Progenitor cell of endocrine pancreas (in vitro differentiated cells): ENCODE results near the gene OR9G4. TPM values are rescaled to one million over a fixed set of nuclear protein-coding genes. Genes with fewer than 3 reads are reported as not detected.

Experiments used
- DNase-seq: peaks from one replicate; pipeline ENCODE4 v3.0.0; 2021; ENCODE audit warnings: low spot score; ENCODE audit not compliant: unreplicated experiment
- H3K27ac Mint-ChIP-seq: 2 replicates; pipeline ENCODE4 v1.8.0; 2021; ENCODE audit warnings: mild to moderate bottlenecking, moderate library complexity, mixed read lengths
- H3K27me3 Mint-ChIP-seq: 2 replicates; pipeline ENCODE4 v1.8.0; 2021; ENCODE audit warnings: mixed read lengths
- H3K36me3 Mint-ChIP-seq: 2 replicates; pipeline ENCODE4 v1.8.0; 2022; ENCODE audit warnings: mixed read lengths; ENCODE audit not compliant: insufficient read depth
- H3K4me1 Mint-ChIP-seq: 2 replicates; pipeline ENCODE4 v1.8.0; 2021; ENCODE audit warnings: low read depth, mixed read lengths
- H3K4me3 Mint-ChIP-seq: 2 replicates; pipeline ENCODE4 v1.8.0; 2021; ENCODE audit warnings: low read depth, mild to moderate bottlenecking, moderate library complexity, mixed read lengths
- H3K9me3 Mint-ChIP-seq: 2 replicates; pipeline ENCODE4 v1.8.0; 2021; ENCODE audit warnings: low read depth, mixed read lengths
- microRNA-seq: library from miRNA; unstranded; fragments of <30 nt; microRNA quantifications from one replicate; pipeline ENCODE4 v1.1.0, GENCODE V29; 2020; ENCODE audit warnings: borderline number of aligned reads; ENCODE audit not compliant: unreplicated experiment
- total RNA-seq: library from RNA; stranded (reverse); gene quantifications from 2 replicates; pipeline ENCODE4 v1.2.1, GENCODE V29; 2021
- TF ChIP-seq, protein P1 (sequence below): fragments of 200-600 bp; sonication (generic); IDR thresholded peaks from one replicate; pipeline ENCODE4 v1.5.0; 2021; ENCODE audit warnings: antibody characterized with exemption, mild to moderate bottlenecking; ENCODE audit not compliant: unreplicated experiment

Gene OR9G4
- total RNA-seq, 1 donor from 2014 or later: not detected

GRCh38 chr11:56700242-56700913 lies 48.1 kb downstream of the OR9G4 start:
- H3K4me1 Mint-ChIP-seq: no peaks in the 10 kb centered on the region
- no peaks in the 10 kb centered on the region for H3K27me3 Mint-ChIP-seq
- DNase-seq: no peak
- no peaks in the 10 kb centered on the region for H3K9me3 Mint-ChIP-seq
- H3K4me3 Mint-ChIP-seq: no peak overlapping the region
- TF ChIP-seq, protein P1, sequence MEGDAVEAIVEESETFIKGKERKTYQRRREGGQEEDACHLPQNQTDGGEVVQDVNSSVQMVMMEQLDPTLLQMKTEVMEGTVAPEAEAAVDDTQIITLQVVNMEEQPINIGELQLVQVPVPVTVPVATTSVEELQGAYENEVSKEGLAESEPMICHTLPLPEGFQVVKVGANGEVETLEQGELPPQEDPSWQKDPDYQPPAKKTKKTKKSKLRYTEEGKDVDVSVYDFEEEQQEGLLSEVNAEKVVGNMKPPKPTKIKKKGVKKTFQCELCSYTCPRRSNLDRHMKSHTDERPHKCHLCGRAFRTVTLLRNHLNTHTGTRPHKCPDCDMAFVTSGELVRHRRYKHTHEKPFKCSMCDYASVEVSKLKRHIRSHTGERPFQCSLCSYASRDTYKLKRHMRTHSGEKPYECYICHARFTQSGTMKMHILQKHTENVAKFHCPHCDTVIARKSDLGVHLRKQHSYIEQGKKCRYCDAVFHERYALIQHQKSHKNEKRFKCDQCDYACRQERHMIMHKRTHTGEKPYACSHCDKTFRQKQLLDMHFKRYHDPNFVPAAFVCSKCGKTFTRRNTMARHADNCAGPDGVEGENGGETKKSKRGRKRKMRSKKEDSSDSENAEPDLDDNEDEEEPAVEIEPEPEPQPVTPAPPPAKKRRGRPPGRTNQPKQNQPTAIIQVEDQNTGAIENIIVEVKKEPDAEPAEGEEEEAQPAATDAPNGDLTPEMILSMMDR: no peak
- H3K36me3 Mint-ChIP-seq: no peaks in the 10 kb centered on the region
- no peak overlapping the region for H3K27ac Mint-ChIP-seq

DNA sequence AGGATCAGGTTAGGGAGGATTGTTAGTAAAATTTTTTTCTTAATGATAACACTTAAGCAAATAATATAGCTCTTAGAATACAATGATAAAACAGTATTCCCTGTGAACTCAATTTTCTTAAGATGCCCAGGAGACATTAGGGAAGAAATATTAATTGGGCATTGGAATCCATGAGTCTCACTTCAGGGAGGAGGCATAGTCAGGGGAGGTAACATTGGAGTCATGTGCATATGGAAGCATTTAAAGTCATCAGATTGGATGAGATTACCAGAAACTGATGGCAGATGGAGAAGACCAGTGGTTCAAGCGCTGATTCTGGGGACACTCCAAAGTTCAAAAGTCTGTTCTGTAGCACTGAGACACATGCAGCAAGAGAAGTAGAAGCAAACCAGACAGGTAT lies 49.7 kb downstream of the OR9G4 start, which contains the start of gene OR9G1:
TSS of gene OR9G1 (plus strand) at position 301 of the 400 bp plus-strand sequence. CDS start 1,293 bp downstream, outside the sequence.
- DNase-seq: no peak
- H3K4me3 Mint-ChIP-seq: no peak within 1 kb of the TSS
- TF ChIP-seq, protein P1: no peak
- H3K4me1 Mint-ChIP-seq: no peaks in the 10 kb centered on the region
- no peaks in the 10 kb centered on the region for H3K36me3 Mint-ChIP-seq
- H3K27ac Mint-ChIP-seq: no peak within 1 kb of the TSS
- no peaks in the 10 kb centered on the region for H3K27me3 Mint-ChIP-seq
- no peaks in the 10 kb centered on the region for H3K9me3 Mint-ChIP-seq

DNA sequence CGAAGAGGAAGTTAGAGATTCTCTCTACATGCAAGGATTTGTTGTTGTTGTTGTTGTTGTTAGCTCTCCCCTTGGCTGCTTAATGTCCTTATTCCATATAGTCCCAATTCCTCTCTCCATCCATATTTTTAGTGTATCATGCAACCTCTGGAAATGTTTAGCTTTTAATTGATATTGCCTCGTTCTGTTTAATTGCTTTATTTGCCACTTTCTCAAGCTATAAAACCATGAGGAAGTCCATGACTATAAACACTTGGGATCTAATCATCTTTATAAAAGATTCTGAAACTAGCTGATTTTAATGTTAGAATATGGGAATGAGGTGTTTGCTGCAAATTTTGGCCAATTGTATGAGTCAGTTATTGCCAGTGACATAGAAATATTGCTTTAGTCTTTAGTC lies 55.1 kb downstream of the OR9G4 start:
- Mint-ChIP-seq H3K27ac (no peak overlapping the region), H3K9me3 (no peaks in the 10 kb centered on the region), H3K36me3 (no peaks in the 10 kb centered on the region), H3K4me3 (no peak overlapping the region), H3K4me1 (no peaks in the 10 kb centered on the region), H3K27me3 (no peaks in the 10 kb centered on the region)
- TF ChIP-seq, protein P1: no peak
- no peak for DNase-seq

Small RNA genes lying within 50 kb of the gene (microRNA-seq; reads per million reads assigned to microRNA genes)
- not detected for gene MIR6128

Other genes starting within 250 kb of the OR9G4 start
- gene OR5M11, start 205.4 kb downstream of the OR9G4 start, total RNA-seq: not detected in 2 replicates
- not detected in 2 replicates for gene OR5M10, start 171.0 kb downstream of the OR9G4 start, total RNA-seq
- gene OR5M1, start 133.8 kb downstream of the OR9G4 start, total RNA-seq: not detected in 2 replicates
- not detected in 2 replicates for gene OR5AP2, start 106.3 kb downstream of the OR9G4 start, total RNA-seq
- gene OR5AR1, start 85.0 kb downstream of the OR9G4 start, total RNA-seq: not detected in 2 replicates
- not detected in 2 replicates for gene OR9G1, start 49.6 kb downstream of the OR9G4 start, total RNA-seq
- not detected in 2 replicates for gene OR5AK2, start 240.2 kb upstream of the OR9G4 start, total RNA-seq